H9 (cell line): ENCODE results near the gene SPSB2. TPM values are rescaled to one million over a fixed set of nuclear protein-coding genes. Genes with fewer than 3 reads are reported as not detected.
"Not testable (repeated sequence)": the region's sequence is repeated elsewhere in the genome, so short reads cannot be mapped to it uniquely, and the experiment has no call there.

ENCODE experiments used
- DNase-seq: peaks from one replicate; pipeline ENCODE4 v3.0.0-alpha.2; 2017
- H2AFZ ChIP-seq: one replicate; pipeline ENCODE4 v1.6.1; 2013; ENCODE audit warnings: mild to moderate bottlenecking, low read length, control low read depth, moderate library complexity
- H2AK5ac ChIP-seq: 2 replicates; pipeline ENCODE4 v1.6.1; 2013; ENCODE audit warnings: low read length, control low read depth, mixed read lengths; ENCODE audit not compliant: insufficient read length
- H2BK120ac ChIP-seq: one replicate; pipeline ENCODE4 v1.6.1; 2013; ENCODE audit warnings: low read depth, mild to moderate bottlenecking, low read length, control low read depth, inconsistent platforms; ENCODE audit not compliant: poor library complexity, severe bottlenecking
- H2BK12ac ChIP-seq: 2 replicates; pipeline ENCODE4 v1.6.1; 2013; ENCODE audit warnings: low read length, control low read depth, mixed read lengths, low read depth; ENCODE audit not compliant: insufficient read length
- H2BK15ac ChIP-seq: 2 replicates; pipeline ENCODE4 v1.6.1; 2013; ENCODE audit warnings: low read depth, low read length, control low read depth
- H2BK20ac ChIP-seq: one replicate; pipeline ENCODE4 v1.6.1; 2013; ENCODE audit warnings: low read depth, mild to moderate bottlenecking, low read length, control low read depth, inconsistent platforms; ENCODE audit not compliant: poor library complexity, severe bottlenecking
- H2BK5ac ChIP-seq: 2 replicates; pipeline ENCODE4 v1.6.1; 2013; ENCODE audit warnings: low read length, control low read depth, mixed read lengths; ENCODE audit not compliant: insufficient read length
- H3K14ac ChIP-seq: 2 replicates; pipeline ENCODE4 v1.6.1; 2013; ENCODE audit warnings: low read length, control low read depth; ENCODE audit not compliant: insufficient read depth
- H3K18ac ChIP-seq: 2 replicates; pipeline ENCODE4 v1.6.1; 2013; ENCODE audit warnings: low read depth, mild to moderate bottlenecking, mixed read lengths, low read length, control low read depth; ENCODE audit not compliant: insufficient read length
- H3K23ac ChIP-seq: 2 replicates; pipeline ENCODE4 v1.6.1; 2013; ENCODE audit warnings: low read length, control low read depth, mixed read lengths, low read depth; ENCODE audit not compliant: insufficient read length
- H3K23me2 ChIP-seq: 2 replicates; pipeline ENCODE4 v1.6.1; 2013; ENCODE audit warnings: low read depth, mild to moderate bottlenecking, mixed read lengths, low read length, control low read depth; ENCODE audit not compliant: insufficient read length, poor library complexity, severe bottlenecking
- H3K27ac ChIP-seq: 2 replicates; pipeline ENCODE4 v1.5.1; 2013; ENCODE audit warnings: low read length, control low read depth, mixed read lengths, low read depth; ENCODE audit not compliant: insufficient read length
- H3K27me3 ChIP-seq: 2 replicates; pipeline ENCODE4 v1.6.1; 2013; ENCODE audit warnings: low read length, control low read depth, inconsistent platforms; ENCODE audit not compliant: insufficient read depth
- H3K4ac ChIP-seq: 2 replicates; pipeline ENCODE4 v1.6.1; 2013; ENCODE audit warnings: low read depth, mild to moderate bottlenecking, control low read depth, inconsistent platforms, low read length, moderate library complexity
- H3K4me1 ChIP-seq: 2 replicates; pipeline ENCODE4 v1.6.1; 2013; ENCODE audit warnings: low read length, control low read depth, inconsistent platforms; ENCODE audit not compliant: insufficient read depth
- H3K4me2 ChIP-seq: 2 replicates; pipeline ENCODE4 v1.6.1; 2013; ENCODE audit warnings: low read length, control low read depth, mixed read lengths; ENCODE audit not compliant: insufficient read length, insufficient read depth
- H3K56ac ChIP-seq: 2 replicates; pipeline ENCODE4 v1.6.1; 2013; ENCODE audit warnings: low read depth, mild to moderate bottlenecking, mixed read lengths, low read length, control low read depth; ENCODE audit not compliant: insufficient read length
- H3K79me1 ChIP-seq: 2 replicates; pipeline ENCODE4 v1.6.1; 2013; ENCODE audit warnings: low read depth, mild to moderate bottlenecking, moderate library complexity, low read length, control low read depth, inconsistent platforms; ENCODE audit not compliant: insufficient read depth, poor library complexity, severe bottlenecking
- H3K79me2 ChIP-seq: 2 replicates; pipeline ENCODE4 v1.6.1; 2013; ENCODE audit warnings: low read length, control low read depth, inconsistent platforms; ENCODE audit not compliant: insufficient read depth
- H3K9ac ChIP-seq: 2 replicates; pipeline ENCODE4 v1.6.1; 2013; ENCODE audit warnings: low read length, control low read depth, mixed read lengths; ENCODE audit not compliant: insufficient read length; ENCODE audit errors: extremely low read depth
- H3K9me3 ChIP-seq: one replicate; pipeline ENCODE4 v1.6.1; 2013; ENCODE audit warnings: low read depth, low read length, inconsistent platforms; ENCODE audit not compliant: control insufficient read depth
- H3T11ph ChIP-seq: one replicate; pipeline ENCODE4 v1.6.1; 2013; ENCODE audit warnings: mild to moderate bottlenecking, low read length, control low read depth, inconsistent platforms
- H4K20me1 ChIP-seq: one replicate; pipeline ENCODE4 v1.6.1; 2013; ENCODE audit not compliant: control insufficient read depth, insufficient read length, insufficient read depth
- H4K5ac ChIP-seq: 2 replicates; pipeline ENCODE4 v1.6.1; 2013; ENCODE audit warnings: low read depth, mild to moderate bottlenecking, mixed read lengths, low read length, control low read depth; ENCODE audit not compliant: insufficient read length
- H4K8ac ChIP-seq: replicated peaks from 2 replicates; pipeline ENCODE4 v1.6.1; 2013; ENCODE audit warnings: low read length, control low read depth, mixed read lengths, low read depth; ENCODE audit not compliant: insufficient read length
- H4K91ac ChIP-seq: 2 replicates; pipeline ENCODE4 v1.6.1; 2013; ENCODE audit warnings: low read depth, mild to moderate bottlenecking, moderate library complexity, mixed read lengths, low read length, control low read depth; ENCODE audit not compliant: insufficient read length
- H3K27ac Mint-ChIP-seq, 3 experiments: 2 replicates in 2 of 3; 3 replicates in 1 of 3; pipeline ENCODE4 v1.8.0; 2020 to 2021; ENCODE audit warnings: mixed read lengths in 3 of 3, mild to moderate bottlenecking in 1 of 3, moderate library complexity in 1 of 3
- H3K27me3 Mint-ChIP-seq: 2 replicates; pipeline ENCODE4 v1.8.0; 2021; ENCODE audit warnings: low read depth, mild to moderate bottlenecking, moderate library complexity, mixed read lengths
- H3K36me3 Mint-ChIP-seq, 3 experiments: 2 replicates in 2 of 3; 3 replicates in 1 of 3; pipeline ENCODE4 v1.8.0; 2020 to 2021; ENCODE audit warnings: low read depth in 3 of 3, mixed read lengths in 3 of 3; ENCODE audit not compliant: insufficient read depth in 1 of 3
- H3K4me1 Mint-ChIP-seq, 2 experiments: 2 replicates each; pipeline ENCODE4 v1.8.0; 2020; ENCODE audit warnings: mixed read lengths in 2 of 2
- H3K4me3 Mint-ChIP-seq, 2 experiments: 2 replicates in 1 of 2; 3 replicates in 1 of 2; pipeline ENCODE4 v1.8.0; 2020 to 2021; ENCODE audit warnings: mild to moderate bottlenecking in 2 of 2, mixed read lengths in 2 of 2, moderate library complexity in 1 of 2
- H3K9me3 Mint-ChIP-seq, 2 experiments: 2 replicates in 1 of 2; 3 replicates in 1 of 2; pipeline ENCODE4 v1.8.0; 2020; ENCODE audit warnings: mild to moderate bottlenecking in 2 of 2, mixed read lengths in 2 of 2, moderate library complexity in 1 of 2
- CTCF ChIP-seq: fragments of 200-600 bp; sonication (generic); conservative IDR thresholded peaks from 3 replicates; pipeline ENCODE4 v1.8.0; 2021; ENCODE audit warnings: antibody characterized with exemption, mild to moderate bottlenecking
- WGBS: extraction: QIAGEN DNeasy Blood & Tissue Kit; methylation state at CpG from one replicate; pipeline ENCODE4 v1.1.7; 2013; ENCODE audit warnings: missing lambda C conversion rate, low lambda C conversion rate, mixed read lengths; ENCODE audit not compliant: insufficient read length; ENCODE audit errors: extremely low coverage; 5-methylcytosine and 5-hydroxymethylcytosine counted together
- total RNA-seq: library from RNA; stranded (reverse); gene quantifications from 2 replicates; pipeline ENCODE4 v1.2.1, GENCODE V29; 2021

The SPSB2 gene
- total RNA-seq, 1 experiment from 2014 or later, result 13.7 TPM

GRCh38 chr12:6871052-6871957 is 1.8 kb downstream of the SPSB2 start:
- Mint-ChIP-seq H3K4me3 (peak overlapping the region; percentile 92 to 96), H3K27ac (peak overlapping the region in 2 of 3 experiments; percentile 85 to 95; a peak in 4 of 7 replicates), H3K4me1 (peaks cover 44 to 55% of the 10 kb centered on the region in 2 experiments), H3K9me3 (no peaks in the 10 kb centered on the region; a peak in 1 of 5 replicates), H3K36me3 (peaks cover 28 to 49% (median 39%) of the 10 kb centered on the region in 3 experiments), H3K27me3 (no peaks in the 10 kb centered on the region; the same call in 1 of the 2 replicates)
- Histone ChIP-seq H2BK5ac (no peak overlapping the region), H3K14ac (no peak overlapping the region), H2BK20ac (no peak overlapping the region), H4K91ac (no peak overlapping the region), H3K4me2 (peak overlapping the region; percentile 69), H3K9me3 (no peaks in the 10 kb centered on the region), H3K18ac (no peak overlapping the region), H2BK15ac (no peak overlapping the region), H3K27ac (no peak overlapping the region), H3K79me2 (peaks cover 5% of the 10 kb centered on the region; the same call in 1 of the 2 replicates), H3K79me1 (no peaks in the 10 kb centered on the region), H4K8ac (no peak overlapping the region), H3K27me3 (no peaks in the 10 kb centered on the region), H3K4ac (no peak overlapping the region), H4K20me1 (no peaks in the 10 kb centered on the region), H3T11ph (no peak overlapping the region), H3K9ac (no peak overlapping the region), H3K23me2 (peaks cover 16% of the 10 kb centered on the region), H3K23ac (no peak overlapping the region), H3K4me1 (no peaks in the 10 kb centered on the region; the same call in 1 of the 2 replicates), H2BK12ac (no peak overlapping the region), H4K5ac (no peak overlapping the region), H3K56ac (no peak overlapping the region), H2AK5ac (no peak overlapping the region), H2BK120ac (no peak overlapping the region), H2AFZ (no peak overlapping the region)
- peak; percentile 64 for DNase-seq
- WGBS, result no CpG with 5 or more reads among the region's 12 CpGs
- no peak for TF ChIP-seq CTCF

- not testable (repeated sequence) for H4K8ac ChIP-seq, H3K4me2 ChIP-seq
Measured at GRCh38 chr12:6870304-6870703, 2.8 kb downstream of the SPSB2 start.

More at GRCh38 chr12:6870304-6870703, 2.8 kb downstream of the SPSB2 start:
- H3K79me2 ChIP-seq, H3K18ac ChIP-seq, H2AK5ac ChIP-seq, H3K9me3 Mint-ChIP-seq, H2BK15ac ChIP-seq, H3K27me3 ChIP-seq, H3K9ac ChIP-seq, H4K20me1 ChIP-seq, H3K9me3 ChIP-seq, H2BK5ac ChIP-seq, H3K27ac ChIP-seq, H4K91ac ChIP-seq, H3K4me1 ChIP-seq, H4K5ac ChIP-seq, DNase-seq, H2AFZ ChIP-seq, H3K4ac ChIP-seq, H2BK12ac ChIP-seq, H2BK120ac ChIP-seq, H3K27me3 Mint-ChIP-seq, H3K79me1 ChIP-seq, H3K23ac ChIP-seq, H3K14ac ChIP-seq, H3K56ac ChIP-seq, H3T11ph ChIP-seq, H2BK20ac ChIP-seq: not testable (repeated sequence)
- H3K27ac Mint-ChIP-seq, result peak overlapping the region in 2 of 3 experiments; percentile 79 to 81; a peak in 3 of 7 replicates
- no CpG with 5 or more reads among the region's 4 CpGs for WGBS
- peaks cover 31 to 51% (median 38%) of the 10 kb centered on the region in 3 experiments for H3K36me3 Mint-ChIP-seq
- H3K23me2 ChIP-seq, result peaks cover 16% of the 10 kb centered on the region
- peaks cover 53 to 63% of the 10 kb centered on the region in 2 experiments for H3K4me1 Mint-ChIP-seq
- H3K4me3 Mint-ChIP-seq, result peak overlapping the region; percentile 24 to 25; a peak in 4 of 5 replicates
